Hematopoietic multipotent progenitor cell (in vitro differentiated cells): Measurements from ENCODE around the gene CENPX. TPM values are rescaled to one million over a fixed set of nuclear protein-coding genes. Genes with fewer than 3 reads are reported as not detected.
A peak's percentile ranks its signal among the peaks of the same experiment; 100 is the strongest.
"Not testable (repeated sequence)": the region's sequence is repeated elsewhere in the genome, so short reads cannot be mapped to it uniquely, and the experiment has no call there.

Experiments used
- DNase-seq, 3 donors: peaks; one replicate each; pipeline ENCODE4 v3.0.0-alpha.2; 2011 to 2015; ENCODE audit warnings: low read depth in 2 of 3, low spot score in 2 of 3
- total RNA-seq: library from RNA; depleted of rRNA; stranded (reverse); fragments of >200 nt; gene quantifications from one replicate; pipeline ENCODE4 v1.2.3, GENCODE V29; 2012

The CENPX gene
- total RNA-seq, 1 donor = 32.3 TPM

GRCh38 chr17:82042649-82043048 is 20.0 kb upstream of the CENPX start:
- DNase-seq = no peak

GRCh38 chr17:82041144-82041814 is 18.6 kb upstream of the CENPX start:
- no peak for DNase-seq

DNA sequence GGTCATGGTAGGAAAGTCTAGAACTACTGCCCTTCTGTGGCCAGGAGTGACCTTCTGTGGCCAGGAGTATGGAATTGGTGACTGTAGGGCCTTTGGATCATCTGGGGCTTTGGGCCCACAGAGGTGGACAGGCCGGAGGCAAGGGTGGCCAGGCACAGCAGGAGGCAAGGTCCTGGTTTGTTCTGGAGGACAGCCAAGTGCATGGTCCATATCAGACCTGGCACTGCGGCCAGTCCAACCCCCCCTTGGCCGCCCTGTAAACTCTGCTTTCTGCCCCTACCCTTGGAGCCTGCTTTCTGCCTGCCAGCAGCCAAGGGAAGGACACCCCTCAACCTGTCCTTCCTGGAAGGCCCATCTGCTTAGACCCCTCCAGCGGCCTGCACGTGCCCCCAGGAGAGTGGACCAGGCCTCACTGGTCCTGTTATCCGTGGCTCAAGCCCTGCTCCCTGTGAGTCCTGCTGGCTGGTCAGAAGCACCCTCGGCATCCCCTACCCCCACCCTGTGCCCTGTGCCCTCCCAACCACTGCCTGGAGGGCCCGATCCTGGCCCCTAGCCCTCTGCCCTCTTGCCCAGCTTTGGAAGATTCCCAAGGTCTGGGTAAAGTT is 17.1 kb upstream of the CENPX start:
- DNase-seq = no peak

DNA sequence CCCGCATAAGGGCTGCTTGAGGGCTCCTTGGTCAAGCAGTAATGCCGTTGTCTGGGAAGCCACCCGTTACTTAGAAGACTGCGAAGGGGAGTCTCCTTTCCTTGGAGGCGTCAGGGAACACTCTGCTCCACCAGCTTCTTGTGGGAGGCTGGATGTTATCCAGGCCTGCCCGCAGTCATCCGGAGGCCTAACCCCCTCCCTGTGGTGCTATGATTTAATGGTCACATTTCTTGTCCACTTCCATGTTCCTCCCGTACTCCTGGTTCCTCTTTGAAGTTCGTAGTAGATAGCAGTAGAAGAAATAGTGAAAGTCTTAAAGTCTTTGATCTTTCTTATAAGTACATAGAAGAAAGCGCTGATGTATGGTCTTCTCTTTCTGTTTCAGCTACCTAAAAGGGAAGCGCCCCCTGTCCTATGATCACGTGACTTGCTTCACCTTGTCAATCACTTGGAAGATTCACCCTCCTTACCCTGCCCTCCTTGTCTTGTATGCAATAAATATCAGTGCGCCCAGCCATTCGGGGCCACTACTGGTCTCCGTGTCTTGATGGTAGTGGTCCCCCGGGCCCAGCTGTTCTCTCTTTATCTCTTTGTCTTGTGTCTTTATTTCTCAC is 16.2 kb upstream of the CENPX start:
- DNase-seq = not testable (repeated sequence)

- DNase-seq = no peak
Measured at GRCh38 chr17:82037889-82038195, 15.2 kb upstream of the CENPX start.

- peak; percentile 86 to 97 (median 96) for DNase-seq
Measured at GRCh38 chr17:82037092-82037888, 14.6 kb upstream of the CENPX start, which contains the start of gene DCXR. DCXR (minus strand) TSS chr17:82037697; CDS start chr17:82037682, 15 bp downstream.

DNA sequence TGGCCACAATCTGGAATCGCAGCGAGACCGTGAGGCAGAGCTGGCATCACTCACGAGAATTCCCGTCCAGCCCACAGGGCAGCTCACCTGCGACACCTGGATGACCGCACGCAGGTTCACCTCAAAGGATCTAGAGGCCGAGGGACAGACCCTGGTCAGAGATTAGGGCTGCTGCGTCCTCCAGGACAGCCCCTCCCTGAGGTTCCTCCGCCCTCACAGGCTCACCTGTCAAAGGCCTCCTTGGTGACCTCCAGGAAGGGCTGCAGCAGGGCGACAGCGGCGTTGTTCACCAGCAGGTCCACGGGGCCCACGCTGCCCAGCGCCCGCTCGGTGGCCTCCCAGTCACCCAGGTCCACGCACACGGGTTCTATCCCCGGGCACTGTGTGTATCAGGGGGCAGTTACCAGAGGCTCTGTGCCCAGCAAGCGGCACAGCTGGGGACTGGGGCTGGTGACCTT is 14.0 kb upstream of the CENPX start:
- DNase-seq = no peak

DNA sequence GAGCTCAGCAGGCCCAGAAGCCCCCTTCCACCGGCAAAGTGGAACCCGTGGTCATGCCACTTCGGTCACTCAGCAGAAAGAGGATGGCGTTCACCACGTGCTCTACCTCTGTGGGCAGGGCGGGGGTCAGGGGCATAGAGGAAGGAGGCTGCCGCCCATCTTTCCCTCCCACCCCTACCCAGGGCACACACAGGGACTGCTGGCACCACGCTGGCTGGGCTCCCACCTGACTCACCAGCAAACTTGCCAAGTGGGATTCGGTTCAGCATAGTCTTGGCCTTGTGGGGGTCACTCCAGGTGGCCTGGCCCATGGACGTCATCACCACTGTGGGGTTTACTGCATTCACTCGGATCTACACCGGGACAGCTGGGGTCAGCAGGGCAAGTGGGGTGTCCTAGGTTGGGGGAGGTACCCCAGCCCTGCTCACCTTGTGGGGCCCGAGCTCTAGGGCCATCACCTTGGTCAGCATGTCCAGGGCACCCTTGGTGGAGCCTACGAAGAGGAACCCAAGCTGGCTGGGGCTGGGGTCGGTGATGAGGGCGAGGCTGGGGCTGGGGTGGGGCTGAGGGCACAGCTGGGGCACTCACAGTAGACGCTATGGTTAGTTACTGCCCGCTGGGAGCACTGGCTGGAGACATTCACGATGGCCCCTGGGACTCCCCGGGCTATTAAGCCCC is 13.4 kb upstream of the CENPX start:
- no peak for DNase-seq

DNA sequence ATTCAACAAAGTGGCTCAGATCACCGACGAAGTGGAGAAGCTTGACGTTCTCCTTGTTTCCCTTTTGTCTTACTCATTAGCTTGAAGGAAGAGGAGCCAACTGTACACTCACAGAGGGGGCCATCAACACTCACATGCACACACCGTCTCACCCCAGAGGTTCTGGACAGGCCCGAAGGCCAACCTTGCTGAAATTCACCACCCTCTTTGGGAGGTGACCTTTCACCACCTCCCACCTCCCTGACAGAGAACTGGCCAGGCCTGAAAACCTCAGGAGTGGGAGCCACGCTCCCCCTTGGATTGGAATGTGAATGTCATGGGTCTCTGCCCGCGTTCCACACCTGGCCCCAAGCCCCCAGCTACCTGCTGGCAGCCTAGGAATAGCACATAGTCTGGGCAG is 12.8 kb upstream of the CENPX start:
- no peak for DNase-seq

DNA sequence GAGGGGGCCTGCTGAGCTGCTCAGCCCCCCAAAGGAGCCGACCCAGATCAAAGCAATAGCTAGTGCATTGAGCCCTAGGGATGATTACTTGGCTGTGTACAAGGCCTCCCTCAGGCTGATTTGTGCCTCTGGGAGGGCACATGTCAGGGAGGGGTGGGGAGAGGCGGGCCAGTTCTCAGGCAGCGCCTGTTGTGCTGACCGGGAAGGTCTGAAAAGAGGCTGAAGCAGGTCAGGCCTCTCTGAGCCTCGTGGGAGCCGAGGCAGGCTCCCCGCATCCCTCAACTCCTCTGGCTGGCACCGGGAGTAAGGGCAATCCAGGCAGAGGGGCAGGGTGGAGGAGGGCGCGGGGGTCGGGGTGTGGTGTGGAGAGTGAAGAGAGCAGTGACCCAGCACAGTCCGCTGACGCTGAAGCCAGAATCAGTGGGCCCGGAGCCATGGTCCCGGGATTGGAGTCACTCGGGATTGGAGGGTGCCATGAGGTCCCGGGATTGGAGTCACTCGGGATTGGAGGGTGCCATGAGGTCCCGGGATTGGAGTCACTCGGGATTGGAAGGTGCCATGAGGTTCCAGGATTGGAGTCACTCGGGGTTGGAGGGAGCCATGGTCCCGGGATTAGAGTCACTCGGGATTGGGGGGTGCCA is 11.8 kb upstream of the CENPX start:
- DNase-seq = no peak

- no peak for DNase-seq
Measured at GRCh38 chr17:82033359-82034085, 10.8 kb upstream of the CENPX start.

DNA sequence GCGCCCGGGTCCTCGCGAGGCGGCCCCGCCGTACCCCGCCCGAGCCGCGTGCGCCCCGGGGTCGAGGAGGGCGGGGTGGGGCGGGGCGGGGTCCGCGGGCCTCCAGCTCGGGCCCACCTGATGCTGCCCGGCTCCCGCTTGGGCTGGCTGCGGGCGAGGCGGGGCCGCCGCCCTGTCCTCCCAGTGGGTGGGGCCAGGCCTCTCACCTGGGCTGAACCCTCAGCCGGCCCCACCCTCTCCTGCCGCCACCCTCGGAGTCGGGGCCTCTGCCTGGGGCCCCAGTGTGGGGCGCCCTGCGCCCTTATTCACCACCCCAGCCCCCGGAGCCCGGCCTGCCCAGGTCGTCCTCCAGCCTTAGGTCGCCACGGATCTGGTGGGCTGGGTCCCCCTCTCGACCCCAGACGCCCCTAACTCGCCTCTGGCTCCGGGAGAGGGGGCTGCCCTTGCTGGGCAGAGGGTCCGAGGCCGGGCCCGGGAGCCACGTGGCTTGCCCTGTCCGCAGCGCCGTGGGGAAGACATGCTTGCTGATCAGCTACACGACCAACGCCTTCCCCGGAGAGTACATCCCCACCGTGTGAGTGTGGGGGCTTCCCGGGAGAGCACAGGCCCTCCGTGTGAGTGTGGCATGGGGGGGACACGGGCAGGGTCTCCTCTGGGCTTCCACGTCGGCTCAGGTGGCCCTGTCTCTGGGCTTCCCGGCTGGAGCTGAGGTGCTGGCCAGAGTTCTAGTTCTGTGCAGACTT is 9.4 kb upstream of the CENPX start:
- DNase-seq = no peak

GRCh38 chr17:82031303-82031884 is 8.7 kb upstream of the CENPX start, which contains the start of gene RAC3:
RAC3 (plus strand) TSS chr17:82031678; CDS start chr17:82031762, 84 bp downstream.
- peak in 1 of 3 donors; percentile 32 for DNase-seq

DNA sequence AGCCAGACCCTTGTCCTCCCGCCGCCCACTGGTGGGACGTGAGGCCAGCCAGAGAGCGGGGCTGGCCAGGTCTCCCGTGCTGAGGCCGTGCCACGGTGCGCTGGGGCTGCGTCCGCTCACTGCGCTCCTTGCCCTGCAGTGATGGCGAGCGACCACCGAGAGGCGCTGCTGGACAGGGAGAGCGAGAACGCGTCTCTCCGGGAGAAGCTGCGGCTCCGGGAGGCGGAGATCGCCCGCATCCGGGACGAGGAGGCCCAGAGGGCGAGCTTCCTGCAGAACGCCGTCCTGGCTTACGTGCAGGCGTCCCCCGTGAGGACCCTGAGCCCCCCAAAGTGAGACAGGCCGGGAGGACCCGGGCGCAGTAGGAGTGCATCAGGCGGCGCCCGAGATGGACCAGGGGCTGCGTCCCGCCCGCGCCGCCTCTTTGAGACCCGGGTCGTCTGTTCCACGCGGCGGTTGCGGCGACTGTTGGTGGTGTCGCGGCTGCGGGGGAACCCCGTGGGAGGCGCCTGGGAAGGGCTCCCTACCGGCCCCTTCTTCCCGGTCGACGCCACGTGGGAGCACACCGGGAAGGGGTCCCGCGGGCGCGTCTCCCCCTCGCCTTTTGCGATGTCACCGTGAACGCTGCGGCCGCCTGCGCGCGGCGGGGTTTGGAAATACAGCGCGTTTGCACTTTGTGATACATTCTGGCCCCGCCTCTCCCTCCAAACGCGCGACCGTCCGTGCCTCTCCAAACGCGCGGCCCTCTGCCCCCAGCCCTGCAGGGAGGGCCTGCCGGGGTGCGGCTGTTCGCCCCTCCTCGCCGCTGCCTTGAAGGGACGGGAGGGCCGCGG is 8.0 kb upstream of the CENPX start:
- peak; percentile 69 to 83 (median 76) for DNase-seq

DNA sequence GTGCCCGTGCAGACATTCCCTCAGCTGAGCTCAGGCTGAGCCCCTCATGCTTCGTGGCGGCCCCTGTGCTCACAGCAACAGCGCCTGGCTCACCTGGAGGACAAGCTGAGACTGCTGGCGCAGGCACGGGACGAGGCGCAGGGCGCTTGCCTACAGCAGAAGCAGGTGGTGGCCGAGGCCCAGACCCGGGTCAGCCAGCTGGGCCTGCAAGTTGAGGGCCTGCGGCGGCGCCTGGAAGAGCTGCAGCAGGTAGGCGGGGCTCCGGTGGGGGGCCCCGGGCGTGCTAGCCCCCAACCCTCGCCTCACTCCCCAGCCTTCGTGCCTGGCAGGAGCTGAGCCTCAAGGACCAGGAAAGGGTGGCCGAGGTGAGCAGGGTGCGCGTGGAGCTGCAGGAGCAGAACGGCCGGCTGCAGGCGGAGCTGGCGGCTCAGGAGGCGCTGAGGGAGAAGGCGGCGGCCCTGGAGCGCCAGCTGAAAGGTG is 7.4 kb upstream of the CENPX start:
- no peak for DNase-seq

DNA sequence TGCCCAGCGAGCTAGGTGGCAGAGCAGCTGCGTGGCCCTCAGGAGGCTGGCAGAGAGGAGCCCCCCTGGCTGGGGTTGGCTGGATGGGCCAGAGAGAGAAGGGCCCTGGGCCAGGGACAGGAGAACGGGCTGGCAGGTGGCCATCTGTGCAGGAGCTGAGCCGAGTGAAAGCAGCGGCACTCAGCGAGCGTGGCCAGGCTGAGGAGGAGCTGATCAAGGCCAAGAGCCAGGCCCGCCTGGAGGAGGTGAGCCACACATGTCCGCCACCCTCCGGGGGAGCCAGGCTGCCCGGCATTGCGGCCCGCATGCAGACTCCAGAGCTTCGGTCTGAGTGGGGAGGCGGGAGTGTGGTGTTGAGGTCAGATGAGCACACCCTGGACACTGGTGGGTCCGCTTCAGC is 6.7 kb upstream of the CENPX start:
- no peak for DNase-seq

DNA sequence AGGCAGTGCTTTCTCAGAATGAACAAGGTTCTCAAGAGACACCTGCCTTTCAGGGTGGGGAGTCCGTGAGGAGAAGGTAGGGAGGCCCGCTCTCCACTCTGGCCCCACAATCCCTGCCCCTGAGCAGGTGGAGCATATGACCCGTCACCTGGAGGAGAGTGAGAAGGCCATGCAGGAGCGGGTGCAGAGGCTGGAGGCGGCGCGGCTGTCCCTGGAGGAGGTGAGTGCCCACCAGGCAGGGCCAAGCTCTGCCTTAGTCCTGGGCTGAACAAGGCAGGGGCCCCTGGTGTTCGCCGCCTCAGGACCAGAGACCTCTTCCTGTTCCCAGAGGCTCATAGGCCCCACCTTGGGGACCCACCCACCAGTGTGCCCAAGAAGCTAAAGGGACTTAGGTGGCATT is 6.3 kb upstream of the CENPX start:
- no peak for DNase-seq
